DMS53 (cell line): Measurements from ENCODE around the gene PAX3.

Experiments used
- DNase-seq: peaks from one replicate; lab custom pipeline; 2025; lab: John Stamatoyannopoulos, UW

Gene PAX3

GRCh38 chr2:222296911-222297599 is 1.7 kb downstream of the PAX3 start:
- peak; percentile 44 for DNase-seq

- DNase-seq = no peak
Observed at GRCh38 chr2:222296311-222296741, 2.5 kb downstream of the PAX3 start.

- DNase-seq = peak; percentile 29
Observed at GRCh38 chr2:222295368-222296062, 3.3 kb downstream of the PAX3 start.

- peak; percentile 12 for DNase-seq
Observed at GRCh38 chr2:222294996-222295367, 3.8 kb downstream of the PAX3 start.

GRCh38 chr2:222293660-222294630 is 4.9 kb downstream of the PAX3 start:
- DNase-seq = no peak

GRCh38 chr2:222292149-222293134 is 6.4 kb downstream of the PAX3 start:
- DNase-seq = no peak

- DNase-seq = no peak
Observed at GRCh38 chr2:222291485-222291841, 7.3 kb downstream of the PAX3 start.

GRCh38 chr2:222290736-222291484 is 7.9 kb downstream of the PAX3 start:
- DNase-seq = peak; percentile 43

- no peak for DNase-seq
Observed at GRCh38 chr2:222290401-222290735, 8.4 kb downstream of the PAX3 start.

GRCh38 chr2:222289278-222290160 is 9.3 kb downstream of the PAX3 start:
- no peak for DNase-seq

GRCh38 chr2:222288590-222289277 is 10.1 kb downstream of the PAX3 start:
- DNase-seq = no peak

GRCh38 chr2:222287862-222288479 is 10.8 kb downstream of the PAX3 start:
- no peak for DNase-seq

- no peak for DNase-seq
Observed at GRCh38 chr2:222284466-222284865, 14.3 kb downstream of the PAX3 start.

- DNase-seq = no peak
Observed at GRCh38 chr2:222283634-222284033, 15.2 kb downstream of the PAX3 start.

- no peak for DNase-seq
Observed at GRCh38 chr2:222281506-222281905, 17.3 kb downstream of the PAX3 start.

- no peak for DNase-seq
Observed at GRCh38 chr2:222280795-222281194, 18.0 kb downstream of the PAX3 start.

GRCh38 chr2:222272446-222273015 is 26.3 kb downstream of the PAX3 start:
- peak; percentile 61 for DNase-seq

GRCh38 chr2:222271854-222272253 is 26.9 kb downstream of the PAX3 start:
- no peak for DNase-seq
